ENCODE results near the gene BRD8.
"Not testable (repeated sequence)": the region's sequence is repeated elsewhere in the genome, so short reads cannot be mapped to it uniquely, and the experiment has no call there.

GRCh38 chr5:138193859-138194258, 15.4 kb upstream of the BRD8 start:
- not testable (repeated sequence) for TF ChIP-seq CTCF, POLR2A (IDR thresholded peaks at IDR 0.05)
